ENCODE data around the gene DNAJC18.
"Not testable (repeated sequence)": the region's sequence is repeated elsewhere in the genome, so short reads cannot be mapped to it uniquely, and the experiment has no call there.

The DNAJC18 gene

DNA sequence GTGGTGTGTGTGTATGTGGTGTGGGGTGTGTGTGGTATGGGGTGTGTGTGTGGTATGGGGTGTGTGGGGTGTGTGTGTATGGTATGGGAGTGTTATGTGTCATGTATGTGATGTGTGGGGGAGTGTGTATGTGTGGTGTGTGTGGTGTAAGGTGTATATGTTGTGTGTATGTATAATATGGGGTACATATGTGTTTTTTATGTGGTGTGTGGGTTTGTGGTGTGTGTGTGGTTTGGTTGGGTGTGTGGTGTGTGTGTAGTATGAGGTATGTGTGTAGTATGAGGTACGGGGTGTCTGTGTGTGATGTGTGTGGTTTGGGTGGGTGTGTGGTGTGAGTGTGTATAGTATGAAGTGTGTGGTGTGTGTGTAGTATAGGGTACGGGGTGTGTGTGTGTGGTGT, 11.9 kb upstream of the DNAJC18 start:
- ChIA-PET POLR2A (interaction anchor here (3.7 kb wide), 1 partner anchor 12 kb away, joined by 20 read pairs; the partner anchor contains the start of gene DNAJC18), CTCF (no interaction called here)
- TF ChIP-seq CTBP1 (IDR thresholded peaks at IDR 0.05; ENCODE audit: borderline replicate concordance) (no peak), ELF4 (IDR thresholded peaks at IDR 0.05) (no peak), BHLHE40 (IDR thresholded peaks at IDR 0.05; ENCODE audit: borderline replicate concordance) (no peak), L3MBTL2 (conservative IDR thresholded peaks at IDR 0.05) (no peak), ARNT (IDR thresholded peaks at IDR 0.05) (no peak)
- TF ChIP-seq, protein P1, sequence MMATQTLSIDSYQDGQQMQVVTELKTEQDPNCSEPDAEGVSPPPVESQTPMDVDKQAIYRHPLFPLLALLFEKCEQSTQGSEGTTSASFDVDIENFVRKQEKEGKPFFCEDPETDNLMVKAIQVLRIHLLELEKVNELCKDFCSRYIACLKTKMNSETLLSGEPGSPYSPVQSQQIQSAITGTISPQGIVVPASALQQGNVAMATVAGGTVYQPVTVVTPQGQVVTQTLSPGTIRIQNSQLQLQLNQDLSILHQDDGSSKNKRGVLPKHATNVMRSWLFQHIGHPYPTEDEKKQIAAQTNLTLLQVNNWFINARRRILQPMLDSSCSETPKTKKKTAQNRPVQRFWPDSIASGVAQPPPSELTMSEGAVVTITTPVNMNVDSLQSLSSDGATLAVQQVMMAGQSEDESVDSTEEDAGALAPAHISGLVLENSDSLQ (IDR thresholded peaks at IDR 0.05), result no peak
- no peak for DNase-seq (ENCODE audit: extremely low spot score)

DNA sequence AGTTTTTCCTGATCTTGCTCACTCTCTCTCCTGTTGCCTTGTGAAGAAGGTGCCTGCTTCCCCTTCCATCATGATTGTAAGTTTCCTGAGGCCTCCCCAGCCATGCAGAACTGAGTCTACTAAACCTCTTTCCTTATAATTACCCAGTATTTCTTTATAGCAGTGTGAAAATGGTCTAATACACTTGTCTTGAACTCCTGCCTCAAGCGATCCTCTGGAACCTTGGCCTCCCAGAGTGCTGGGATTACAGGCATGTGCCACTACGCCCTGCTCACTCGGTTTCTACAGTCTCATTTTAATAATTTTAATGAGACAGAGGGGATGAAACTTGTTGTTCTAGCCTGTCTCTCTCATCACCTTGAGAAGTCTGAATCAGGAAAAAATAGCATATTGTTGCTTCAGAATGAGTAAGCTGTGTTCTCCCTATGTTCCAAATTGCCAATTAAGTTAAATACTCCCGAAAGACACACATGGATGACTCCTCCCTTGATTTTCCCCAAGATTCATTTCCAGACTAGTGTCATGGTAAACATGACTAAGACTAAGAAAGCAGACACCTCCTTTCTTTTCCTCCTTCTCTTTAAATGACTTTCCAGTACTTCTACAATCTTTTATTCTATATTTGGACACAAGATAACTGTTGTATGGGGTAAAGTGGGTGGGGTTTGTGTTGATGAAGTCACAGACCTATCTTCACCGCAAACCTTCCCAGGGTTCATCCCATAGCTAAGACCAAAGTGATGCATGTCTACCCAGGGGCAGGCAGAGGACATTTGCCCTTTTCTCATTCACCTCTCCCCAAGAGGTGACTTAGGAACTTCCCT, 7.8 kb upstream of the DNAJC18 start:
- POLR2A ChIA-PET, result interaction anchor here (3.7 kb wide), 1 partner anchor 8 kb away, joined by 20 read pairs; the partner anchor contains the start of gene DNAJC18
- DNase-seq (ENCODE audit: extremely low spot score), result no peak
- TF ChIP-seq, protein P1 (IDR thresholded peaks at IDR 0.05), result no peak
- TF ChIP-seq CTBP1 (IDR thresholded peaks at IDR 0.05; ENCODE audit: borderline replicate concordance), result no peak
- no peak for TF ChIP-seq SP1 (IDR thresholded peaks at IDR 0.05)
- no peak for TF ChIP-seq SUZ12 (IDR thresholded peaks at IDR 0.05)
- TF ChIP-seq TARDBP (IDR thresholded peaks at IDR 0.05), result no peak
- TF ChIP-seq FOXK2 (IDR thresholded peaks at IDR 0.05), result no peak
- TF ChIP-seq ZNF384 (IDR thresholded peaks at IDR 0.05), result no peak
- no peak for TF ChIP-seq FOXA1 (IDR thresholded peaks at IDR 0.05)
- no peak for TF ChIP-seq L3MBTL2 (conservative IDR thresholded peaks at IDR 0.05)
- TF ChIP-seq FOXM1 (IDR thresholded peaks at IDR 0.05; ENCODE audit: borderline replicate concordance), result no peak
- no peak for TF ChIP-seq HDGF (IDR thresholded peaks at IDR 0.05; ENCODE audit: borderline replicate concordance)
- CTCF ChIA-PET, result no interaction called here

DNA sequence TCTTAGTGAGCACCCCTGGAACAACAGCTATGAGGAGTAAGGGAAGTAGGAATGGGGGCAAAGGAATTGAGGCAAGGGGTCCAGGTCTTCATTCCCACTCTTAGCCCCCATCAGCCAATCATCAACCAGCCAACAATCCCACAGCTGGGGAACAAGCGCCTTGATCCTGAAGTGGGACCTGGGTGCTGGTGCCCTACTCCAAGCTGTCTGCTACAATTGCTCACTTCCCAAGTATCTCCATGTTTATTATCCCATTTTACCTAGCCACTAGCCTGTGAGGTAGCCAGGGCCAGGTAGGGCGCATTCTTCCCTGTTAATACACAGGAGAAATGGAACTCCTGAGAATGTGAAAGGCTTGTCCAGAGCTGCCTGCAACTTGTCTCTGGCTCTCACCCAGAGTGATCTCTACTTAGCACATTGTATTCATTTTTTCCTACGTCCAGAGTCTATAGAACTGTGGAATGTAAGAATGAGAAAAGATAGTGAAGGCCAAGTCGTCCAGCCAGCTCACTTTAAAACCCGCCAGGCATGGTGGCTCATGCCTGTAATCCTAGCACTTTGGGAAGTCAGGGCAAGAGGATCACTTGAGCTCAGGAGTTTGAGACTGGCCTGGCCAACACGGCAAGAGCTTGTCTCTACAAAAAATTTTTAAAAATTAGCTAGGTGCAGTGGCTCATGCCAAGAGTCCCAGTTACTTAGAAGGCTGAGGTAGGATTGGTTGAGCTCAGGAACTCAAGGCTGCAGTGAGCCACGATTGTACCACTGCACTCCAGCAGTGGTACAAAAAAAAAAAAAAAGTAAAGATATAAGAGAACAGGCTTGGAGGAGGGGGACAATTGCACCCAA, 6.2 kb upstream of the DNAJC18 start:
- no peak for DNase-seq (ENCODE audit: extremely low spot score)
- CTCF ChIA-PET, result interaction anchor here (0.8 kb wide), 2 partner anchors 11 to 14 kb away, joined by 3 read pairs; no protein-coding TSS in a partner anchor
- TF ChIP-seq NFRKB (IDR thresholded peaks at IDR 0.05) (no peak), FOXA1 (IDR thresholded peaks at IDR 0.05) (no peak), FOXM1 (IDR thresholded peaks at IDR 0.05; ENCODE audit: borderline replicate concordance) (no peak), L3MBTL2 (conservative IDR thresholded peaks at IDR 0.05) (no peak), BHLHE40 (IDR thresholded peaks at IDR 0.05; ENCODE audit: borderline replicate concordance) (no peak), SP1 (IDR thresholded peaks at IDR 0.05) (no peak), HDGF (IDR thresholded peaks at IDR 0.05; ENCODE audit: borderline replicate concordance) (no peak), TARDBP (IDR thresholded peaks at IDR 0.05) (no peak), FOXK2 (IDR thresholded peaks at IDR 0.05) (no peak), LEF1 (IDR thresholded peaks at IDR 0.05; ENCODE audit: borderline replicate concordance) (no peak), CTBP1 (IDR thresholded peaks at IDR 0.05; ENCODE audit: borderline replicate concordance) (no peak), ZNF384 (IDR thresholded peaks at IDR 0.05) (no peak), SUZ12 (IDR thresholded peaks at IDR 0.05) (no peak), ARNT (IDR thresholded peaks at IDR 0.05) (no peak), ELF4 (IDR thresholded peaks at IDR 0.05) (no peak)
- TF ChIP-seq, protein P1 (IDR thresholded peaks at IDR 0.05), result no peak
- POLR2A ChIA-PET, result no interaction called here

DNA sequence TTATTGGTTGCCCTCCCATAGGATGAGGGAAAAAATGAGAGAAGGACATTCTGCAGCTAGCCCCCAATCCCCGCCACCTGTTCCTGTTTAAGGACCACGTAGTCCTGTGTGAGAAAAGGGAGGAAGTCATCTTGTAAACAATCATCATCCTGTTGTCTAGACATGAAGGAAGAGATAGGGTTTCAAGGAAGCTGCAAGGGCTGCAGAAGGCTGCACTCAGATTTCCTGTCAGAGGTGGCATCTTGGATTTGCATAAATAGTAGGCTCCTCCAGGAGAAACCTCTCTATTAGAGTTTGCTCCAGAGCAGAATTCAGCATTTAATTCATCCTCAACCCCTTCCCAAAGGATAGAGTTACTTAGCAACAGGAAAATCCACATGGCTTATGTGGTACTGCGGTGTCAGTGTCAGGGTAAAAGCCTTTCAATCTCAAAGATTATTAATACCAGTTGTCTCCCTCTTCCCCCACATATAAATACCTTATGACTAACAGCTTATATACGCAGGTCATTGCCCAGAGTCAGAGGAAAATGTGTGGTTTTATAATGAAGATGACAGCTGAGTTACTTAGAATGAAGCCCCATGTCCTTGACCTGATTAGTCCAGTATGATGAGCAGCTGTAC, 4.6 kb upstream of the DNAJC18 start:
- TF ChIP-seq BHLHE40 (IDR thresholded peaks at IDR 0.05; ENCODE audit: borderline replicate concordance) (no peak), ELF4 (IDR thresholded peaks at IDR 0.05) (no peak), HDGF (IDR thresholded peaks at IDR 0.05; ENCODE audit: borderline replicate concordance) (no peak), CTBP1 (IDR thresholded peaks at IDR 0.05; ENCODE audit: borderline replicate concordance) (no peak), SP1 (IDR thresholded peaks at IDR 0.05) (no peak), FOXK2 (IDR thresholded peaks at IDR 0.05) (no peak), TARDBP (IDR thresholded peaks at IDR 0.05) (no peak), ARNT (IDR thresholded peaks at IDR 0.05) (no peak)
- no peak for DNase-seq (ENCODE audit: extremely low spot score)
- ChIA-PET CTCF (interaction anchor here (1.2 kb wide), 1 partner anchor 21 kb away, joined by 3 read pairs; no protein-coding TSS in a partner anchor), POLR2A (no interaction called here)

DNA sequence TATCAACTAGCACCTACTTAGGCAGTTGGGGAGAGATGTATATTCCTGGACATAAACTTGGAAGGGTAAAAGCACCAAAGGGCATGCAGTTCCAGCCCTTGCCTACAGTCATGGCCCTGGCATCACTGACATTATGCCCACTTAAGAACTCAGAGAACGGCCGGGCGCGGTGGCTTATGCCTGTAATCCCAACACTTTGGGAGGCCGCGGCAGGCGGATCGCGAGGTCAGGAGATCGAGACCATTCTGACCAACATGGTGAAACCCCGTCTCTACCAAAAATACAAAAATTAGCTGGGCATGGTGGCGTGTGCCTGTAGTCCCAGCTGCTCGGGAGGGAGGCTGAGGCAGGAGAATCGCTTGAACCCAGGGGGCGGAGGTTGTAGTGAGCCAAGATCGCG, 1.1 kb upstream of the DNAJC18 start:
- ChIA-PET POLR2A (interaction anchor here (1.2 kb wide), 1 partner anchor 238 kb away, joined by 3 read pairs; no protein-coding TSS in a partner anchor), CTCF (interaction anchor here (0.9 kb wide), 1 partner anchor 79 kb away, joined by 3 read pairs; no protein-coding TSS in a partner anchor)
- DNase-seq (ENCODE audit: extremely low spot score), result not testable (repeated sequence)

All from HEK293T (cell line).